Panc1 (cell line): ENCODE results near the gene ADARB1.

Experiments
- CTCF ChIP-seq: fragments of 450-650 bp; IDR thresholded peaks from 2 replicates; pipeline ENCODE4 v1.5.1; 2017; ENCODE audit warnings: mild to moderate bottlenecking
- POLR2AphosphoS5 ChIP-seq: IDR thresholded peaks from 2 replicates; pipeline ENCODE4 v1.6.1; 2012; ENCODE audit warnings: mild to moderate bottlenecking, low read depth, low read length, moderate library complexity
- REST ChIP-seq, 2 experiments: IDR thresholded peaks; 2 replicates each; pipeline ENCODE4 v1.6.1; 2011 to 2012; ENCODE audit warnings: low read depth in 2 of 2, control low read depth in 1 of 2, low read length in 1 of 2, mild to moderate bottlenecking in 1 of 2, moderate library complexity in 1 of 2; ENCODE audit not compliant: insufficient read depth in 1 of 2
- SIN3A ChIP-seq: IDR thresholded peaks from 2 replicates; pipeline ENCODE4 v1.6.1; 2012; ENCODE audit warnings: low read depth, mild to moderate bottlenecking, low read length, moderate library complexity, borderline replicate concordance; ENCODE audit not compliant: insufficient read depth
- TCF7L2 ChIP-seq: IDR thresholded peaks from 2 replicates; pipeline ENCODE4 v1.6.1; 2011; ENCODE audit warnings: mild to moderate bottlenecking, low read depth, low read length, inconsistent platforms

GRCh38 chr21:45199201-45199600 is 124.8 kb downstream of the ADARB1 start:
- TF ChIP-seq CTCF: no peak
- no peak for TF ChIP-seq POLR2AphosphoS5
- no peak for TF ChIP-seq REST (IDR thresholded peaks at IDR 0.05; ENCODE audit: insufficient read depth in 1 of 2, low read depth in 2 of 2, low read length in 1 of 2)
- no peak for TF ChIP-seq SIN3A
- no peak for TF ChIP-seq TCF7L2
